ENCODE results near the gene RNASE13.

Gene RNASE13

GRCh38 chr14:21040370-21040925 lies 5.8 kb upstream of the RNASE13 start:
- no peaks in the 10 kb centered on the region for H3K27me3 ChIP-seq (ENCODE audit: control insufficient read depth, insufficient read depth, low read length)
- H3K27ac ChIP-seq (ENCODE audit: low read depth, low read length), result no peak overlapping the region
- H3K9me3 ChIP-seq (ENCODE audit: control insufficient read depth, insufficient read depth, low read length), result no peaks in the 10 kb centered on the region
- H3K4me3 ChIP-seq (ENCODE audit: low read depth, low read length), result no peak overlapping the region
- peaks cover 16% of the 10 kb centered on the region for H3K4me1 ChIP-seq (ENCODE audit: control insufficient read depth, insufficient read depth, low read length)
- H3K9ac ChIP-seq (ENCODE audit: low read depth, low read length), result no peak overlapping the region
- H3K36me3 ChIP-seq (ENCODE audit: control insufficient read depth, insufficient read depth, low read length), result no peaks in the 10 kb centered on the region

GRCh38 chr14:21039585-21040369 lies 5.2 kb upstream of the RNASE13 start:
- Histone ChIP-seq H3K9ac (ENCODE audit: low read depth, low read length) (no peak overlapping the region), H3K27ac (ENCODE audit: low read depth, low read length) (no peak overlapping the region), H3K4me3 (ENCODE audit: low read depth, low read length) (no peak overlapping the region), H3K27me3 (ENCODE audit: control insufficient read depth, insufficient read depth, low read length) (no peaks in the 10 kb centered on the region), H3K36me3 (ENCODE audit: control insufficient read depth, insufficient read depth, low read length) (no peaks in the 10 kb centered on the region), H3K4me1 (ENCODE audit: control insufficient read depth, insufficient read depth, low read length) (peaks cover 16% of the 10 kb centered on the region), H3K9me3 (ENCODE audit: control insufficient read depth, insufficient read depth, low read length) (no peaks in the 10 kb centered on the region)

- H3K27me3 ChIP-seq (ENCODE audit: control insufficient read depth, insufficient read depth, low read length), result no peaks in the 10 kb centered on the region
- no peak overlapping the region for H3K9ac ChIP-seq (ENCODE audit: low read depth, low read length)
- H3K9me3 ChIP-seq (ENCODE audit: control insufficient read depth, insufficient read depth, low read length), result no peaks in the 10 kb centered on the region
- no peak overlapping the region for H3K4me3 ChIP-seq (ENCODE audit: low read depth, low read length)
- H3K36me3 ChIP-seq (ENCODE audit: control insufficient read depth, insufficient read depth, low read length), result no peaks in the 10 kb centered on the region
- H3K4me1 ChIP-seq (ENCODE audit: control insufficient read depth, insufficient read depth, low read length), result peaks cover 16% of the 10 kb centered on the region
- no peak overlapping the region for H3K27ac ChIP-seq (ENCODE audit: low read depth, low read length)
These were observed 4.1 kb upstream of the RNASE13 start for GRCh38 chr14:21038441-21039422.

GRCh38 chr14:21037156-21037555 lies 2.5 kb upstream of the RNASE13 start:
- Histone ChIP-seq H3K4me3 (ENCODE audit: low read depth, low read length) (no peak overlapping the region), H3K4me1 (ENCODE audit: control insufficient read depth, insufficient read depth, low read length) (peaks cover 16% of the 10 kb centered on the region), H3K27me3 (ENCODE audit: control insufficient read depth, insufficient read depth, low read length) (no peaks in the 10 kb centered on the region), H3K27ac (ENCODE audit: low read depth, low read length) (no peak overlapping the region), H3K9me3 (ENCODE audit: control insufficient read depth, insufficient read depth, low read length) (no peaks in the 10 kb centered on the region), H3K36me3 (ENCODE audit: control insufficient read depth, insufficient read depth, low read length) (no peaks in the 10 kb centered on the region), H3K9ac (ENCODE audit: low read depth, low read length) (no peak overlapping the region)

- Histone ChIP-seq H3K27me3 (ENCODE audit: control insufficient read depth, insufficient read depth, low read length) (no peaks in the 10 kb centered on the region), H3K4me3 (ENCODE audit: low read depth, low read length) (no peak overlapping the region), H3K9me3 (ENCODE audit: control insufficient read depth, insufficient read depth, low read length) (no peaks in the 10 kb centered on the region), H3K4me1 (ENCODE audit: control insufficient read depth, insufficient read depth, low read length) (peaks cover 16% of the 10 kb centered on the region), H3K9ac (ENCODE audit: low read depth, low read length) (no peak overlapping the region), H3K27ac (ENCODE audit: low read depth, low read length) (no peak overlapping the region), H3K36me3 (ENCODE audit: control insufficient read depth, insufficient read depth, low read length) (no peaks in the 10 kb centered on the region)
These were observed 2.1 kb upstream of the RNASE13 start for GRCh38 chr14:21036751-21037150.

- Histone ChIP-seq H3K9me3 (ENCODE audit: control insufficient read depth, insufficient read depth, low read length) (no peaks in the 10 kb centered on the region), H3K27me3 (ENCODE audit: control insufficient read depth, insufficient read depth, low read length) (no peaks in the 10 kb centered on the region), H3K27ac (ENCODE audit: low read depth, low read length) (no peak overlapping the region), H3K36me3 (ENCODE audit: control insufficient read depth, insufficient read depth, low read length) (no peaks in the 10 kb centered on the region), H3K9ac (ENCODE audit: low read depth, low read length) (no peak overlapping the region), H3K4me1 (ENCODE audit: control insufficient read depth, insufficient read depth, low read length) (no peaks in the 10 kb centered on the region), H3K4me3 (ENCODE audit: low read depth, low read length) (no peak overlapping the region)
These were observed 1.4 kb downstream of the RNASE13 start for GRCh38 chr14:21033133-21033698.

- Histone ChIP-seq H3K27me3 (ENCODE audit: control insufficient read depth, insufficient read depth, low read length) (no peaks in the 10 kb centered on the region), H3K4me1 (ENCODE audit: control insufficient read depth, insufficient read depth, low read length) (no peaks in the 10 kb centered on the region), H3K4me3 (ENCODE audit: low read depth, low read length) (no peak overlapping the region), H3K27ac (ENCODE audit: low read depth, low read length) (no peak overlapping the region), H3K36me3 (ENCODE audit: control insufficient read depth, insufficient read depth, low read length) (no peaks in the 10 kb centered on the region), H3K9ac (ENCODE audit: low read depth, low read length) (no peak overlapping the region), H3K9me3 (ENCODE audit: control insufficient read depth, insufficient read depth, low read length) (no peaks in the 10 kb centered on the region)
These were observed 2.1 kb downstream of the RNASE13 start for GRCh38 chr14:21032326-21033132.

GRCh38 chr14:21030531-21030930 lies 4.1 kb downstream of the RNASE13 start:
- no peaks in the 10 kb centered on the region for H3K36me3 ChIP-seq (ENCODE audit: control insufficient read depth, insufficient read depth, low read length)
- H3K4me1 ChIP-seq (ENCODE audit: control insufficient read depth, insufficient read depth, low read length), result peaks cover 14% of the 10 kb centered on the region
- H3K27ac ChIP-seq (ENCODE audit: low read depth, low read length), result no peak overlapping the region
- peaks cover 10% of the 10 kb centered on the region for H3K27me3 ChIP-seq (ENCODE audit: control insufficient read depth, insufficient read depth, low read length)
- H3K4me3 ChIP-seq (ENCODE audit: low read depth, low read length), result no peak overlapping the region
- H3K9me3 ChIP-seq (ENCODE audit: control insufficient read depth, insufficient read depth, low read length), result no peaks in the 10 kb centered on the region
- no peak overlapping the region for H3K9ac ChIP-seq (ENCODE audit: low read depth, low read length)

GRCh38 chr14:21029917-21030316 lies 4.7 kb downstream of the RNASE13 start, which contains the start of gene TPPP2:
Gene TPPP2 (plus strand): TSS chr14:21030217. CDS start chr14:21030582, 365 bp downstream.
- Histone ChIP-seq H3K27ac (ENCODE audit: low read depth, low read length) (no peak within 1 kb of the TSS), H3K27me3 (ENCODE audit: control insufficient read depth, insufficient read depth, low read length) (peaks cover 10% of the 10 kb centered on the region), H3K9ac (ENCODE audit: low read depth, low read length) (no peak within 1 kb of the TSS), H3K9me3 (ENCODE audit: control insufficient read depth, insufficient read depth, low read length) (no peaks in the 10 kb centered on the region), H3K4me3 (ENCODE audit: low read depth, low read length) (no peak within 1 kb of the TSS), H3K36me3 (ENCODE audit: control insufficient read depth, insufficient read depth, low read length) (no peaks in the 10 kb centered on the region), H3K4me1 (ENCODE audit: control insufficient read depth, insufficient read depth, low read length) (peaks cover 14% of the 10 kb centered on the region)

- peaks cover 35% of the 10 kb centered on the region for H3K27me3 ChIP-seq (ENCODE audit: control insufficient read depth, insufficient read depth, low read length)
These were observed 7.7 kb downstream of the RNASE13 start for GRCh38 chr14:21026988-21027315.

More at GRCh38 chr14:21026988-21027315, 7.7 kb downstream of the RNASE13 start:
- Histone ChIP-seq H3K27ac (ENCODE audit: low read depth, low read length) (no peak overlapping the region), H3K36me3 (ENCODE audit: control insufficient read depth, insufficient read depth, low read length) (no peaks in the 10 kb centered on the region), H3K9ac (ENCODE audit: low read depth, low read length) (no peak overlapping the region), H3K4me3 (ENCODE audit: low read depth, low read length) (no peak overlapping the region), H3K9me3 (ENCODE audit: control insufficient read depth, insufficient read depth, low read length) (no peaks in the 10 kb centered on the region), H3K4me1 (ENCODE audit: control insufficient read depth, insufficient read depth, low read length) (peaks cover 14% of the 10 kb centered on the region)
